Gastrocnemius medialis (tissue), 4 donors: Measurements from ENCODE around the gene N4BP2. TPM values are rescaled to one million over a fixed set of nuclear protein-coding genes. Genes with fewer than 3 reads are reported as not detected.
"Not testable (repeated sequence)": the region's sequence is repeated elsewhere in the genome, so short reads cannot be mapped to it uniquely, and the experiment has no call there.

Source experiments
- ATAC-seq, 2 donors: fragments of 150-250 bp; one replicate each; pipeline ENCODE4 v1.9.1; 2016
- DNase-seq, 2 donors: peaks; one replicate each; pipeline ENCODE4 v3.0.0-alpha.2; 2019
- H3K27ac ChIP-seq, 4 donors: fragments of 200-600 bp; sonication (generic); 1 replicate in 1 of 4; 2 replicates in 3 of 4; pipeline ENCODE4 v1.5.1; 2016 to 2018; ENCODE audit warnings: mild to moderate bottlenecking in 2 of 4, moderate library complexity in 1 of 4
- H3K27me3 ChIP-seq, 3 donors: fragments of 200-600 bp; sonication (generic) in 2 of 3; 1 replicate in 1 of 3; 2 replicates in 2 of 3; pipeline versions ENCODE4 v1.5.1 to v1.6.0; 2016 to 2019; ENCODE audit warnings: mild to moderate bottlenecking in 1 of 3, moderate library complexity in 1 of 3
- H3K36me3 ChIP-seq, 2 donors: fragments of 200-600 bp; sonication (generic) in 1 of 2; one replicate each; pipeline ENCODE4 v1.5.1; 2017 to 2018
- H3K4me1 ChIP-seq, 2 donors: fragments of 200-600 bp; sonication (generic) in 1 of 2; one replicate each; pipeline ENCODE4 v1.5.1; 2016 to 2017; ENCODE audit warnings: mild to moderate bottlenecking in 2 of 2
- H3K4me3 ChIP-seq, 4 donors: fragments of 200-600 bp; sonication (generic) in 3 of 4; 1 replicate in 1 of 4; 2 replicates in 3 of 4; pipeline ENCODE4 v1.5.1; 2016 to 2019; ENCODE audit warnings: mild to moderate bottlenecking in 2 of 4
- H3K9me3 ChIP-seq, 3 donors: fragments of 200-600 bp; sonication (generic) in 2 of 3; 1 replicate in 1 of 3; 2 replicates in 2 of 3; pipeline ENCODE4 v1.5.1; 2016 to 2019
- POLR2A ChIP-seq, 2 donors: fragments of 450-650 bp; IDR thresholded peaks; one replicate each; pipeline ENCODE4 v1.6.1; 2017; ENCODE audit warnings: antibody characterized with exemption in 2 of 2, mild to moderate bottlenecking in 2 of 2, moderate library complexity in 2 of 2
- in situ Hi-C, 4 donors: fragments of 200-750 bp; cut with MboI; loops; one replicate each; pipeline versions ENCODE4 v1.15.0 to v1.8.0; 2017; ENCODE audit warnings: low sequenced_read_pairs in 4 of 4
- intact Hi-C: fragments of 100-400 bp; cut with DNase I; formaldehyde crosslinking; loops from one replicate; pipeline ENCODE4 v1.15.1; 2023; ENCODE audit warnings: low total_unique reads
- total RNA-seq, 4 donors: library from RNA; depleted of rRNA; stranded (reverse); fragments of >200 nt; gene quantifications; one replicate each; pipeline versions ENCODE4 v1.1.0 to v1.2.3, GENCODE V29; 2016
- TF ChIP-seq, protein P1 (sequence below), 5 experiments: fragments of 450-650 bp in 3 of 5; fragments of 200-600 bp in 2 of 5; sonication (generic) in 2 of 5; IDR thresholded peaks in 4 of 5; conservative IDR thresholded peaks in 1 of 5; 1 replicate in 4 of 5; 2 replicates in 1 of 5; pipeline ENCODE4 v1.5.1; 2016 to 2019; ENCODE audit warnings: antibody characterized with exemption in 5 of 5, mild to moderate bottlenecking in 3 of 5, moderate library complexity in 3 of 5

The N4BP2 gene
- total RNA-seq, 4 donors from 2014 or later: 1.3 to 7.0 (median 3.3) TPM

DNA sequence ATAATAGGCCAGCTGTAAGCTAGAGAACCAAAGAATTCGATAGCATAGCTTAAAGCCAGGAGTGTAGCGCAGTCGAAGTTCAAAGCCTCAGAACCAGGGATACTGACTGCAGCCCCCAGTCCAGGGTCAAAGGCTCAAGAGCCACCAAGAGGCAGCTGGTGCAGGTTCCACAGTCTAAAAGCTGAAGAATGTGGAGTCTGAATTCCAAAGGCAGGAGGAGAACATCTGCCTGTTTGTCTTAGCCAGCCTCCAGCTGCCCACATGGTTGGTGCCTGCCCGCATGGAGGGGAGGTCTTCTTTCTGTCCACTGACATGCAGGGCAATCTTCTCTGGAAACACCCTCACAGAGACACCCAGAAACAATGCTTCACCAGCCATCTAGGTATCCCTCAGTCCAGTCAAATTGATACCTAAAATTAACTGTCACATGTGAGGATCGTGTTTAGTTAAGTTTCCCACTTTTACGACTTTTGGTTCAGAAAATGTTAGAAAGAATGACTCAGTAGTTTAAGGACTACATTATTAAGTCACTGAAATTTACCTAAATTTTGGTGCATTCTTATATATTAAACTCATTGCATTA lies 87.4 kb downstream of the N4BP2 start:
- intact Hi-C loops: no loop called here
- DNase-seq (no peak), ATAC-seq (no peak)
- in situ Hi-C loops: no loop called here
- Histone ChIP-seq H3K27me3 (no peaks in the 10 kb centered on the region), H3K4me1 (no peaks in the 10 kb centered on the region), H3K4me3 (no peak overlapping the region), H3K9me3 (no peaks in the 10 kb centered on the region), H3K36me3 (no peaks in the 10 kb centered on the region), H3K27ac (no peak overlapping the region)
- no peak for TF ChIP-seq POLR2A (IDR thresholded peaks at IDR 0.05)
- TF ChIP-seq, protein P1, sequence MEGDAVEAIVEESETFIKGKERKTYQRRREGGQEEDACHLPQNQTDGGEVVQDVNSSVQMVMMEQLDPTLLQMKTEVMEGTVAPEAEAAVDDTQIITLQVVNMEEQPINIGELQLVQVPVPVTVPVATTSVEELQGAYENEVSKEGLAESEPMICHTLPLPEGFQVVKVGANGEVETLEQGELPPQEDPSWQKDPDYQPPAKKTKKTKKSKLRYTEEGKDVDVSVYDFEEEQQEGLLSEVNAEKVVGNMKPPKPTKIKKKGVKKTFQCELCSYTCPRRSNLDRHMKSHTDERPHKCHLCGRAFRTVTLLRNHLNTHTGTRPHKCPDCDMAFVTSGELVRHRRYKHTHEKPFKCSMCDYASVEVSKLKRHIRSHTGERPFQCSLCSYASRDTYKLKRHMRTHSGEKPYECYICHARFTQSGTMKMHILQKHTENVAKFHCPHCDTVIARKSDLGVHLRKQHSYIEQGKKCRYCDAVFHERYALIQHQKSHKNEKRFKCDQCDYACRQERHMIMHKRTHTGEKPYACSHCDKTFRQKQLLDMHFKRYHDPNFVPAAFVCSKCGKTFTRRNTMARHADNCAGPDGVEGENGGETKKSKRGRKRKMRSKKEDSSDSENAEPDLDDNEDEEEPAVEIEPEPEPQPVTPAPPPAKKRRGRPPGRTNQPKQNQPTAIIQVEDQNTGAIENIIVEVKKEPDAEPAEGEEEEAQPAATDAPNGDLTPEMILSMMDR (IDR thresholded peaks at IDR 0.05 in 4 of 5, conservative IDR thresholded peaks at IDR 0.05 in 1 of 5): no peak

DNA sequence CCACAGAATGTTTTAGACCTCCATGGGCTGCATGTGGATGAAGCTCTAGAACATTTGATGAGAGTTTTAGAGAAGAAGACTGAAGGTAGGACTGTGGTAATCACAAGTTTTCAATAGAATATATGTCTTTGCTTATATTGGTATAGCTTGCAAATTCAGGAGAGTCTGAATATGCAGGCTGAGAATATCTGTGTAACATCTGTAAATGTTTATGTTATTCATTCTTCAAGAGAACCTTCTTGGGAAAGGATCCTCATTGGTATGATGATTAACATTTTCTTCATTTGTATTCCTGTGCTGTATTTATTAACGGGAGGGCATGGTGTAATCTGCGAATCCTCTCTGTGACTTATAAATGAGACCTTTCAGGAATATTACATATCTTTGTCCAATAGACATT lies 88.1 kb downstream of the N4BP2 start:
- intact Hi-C loops: no loop called here

DNA sequence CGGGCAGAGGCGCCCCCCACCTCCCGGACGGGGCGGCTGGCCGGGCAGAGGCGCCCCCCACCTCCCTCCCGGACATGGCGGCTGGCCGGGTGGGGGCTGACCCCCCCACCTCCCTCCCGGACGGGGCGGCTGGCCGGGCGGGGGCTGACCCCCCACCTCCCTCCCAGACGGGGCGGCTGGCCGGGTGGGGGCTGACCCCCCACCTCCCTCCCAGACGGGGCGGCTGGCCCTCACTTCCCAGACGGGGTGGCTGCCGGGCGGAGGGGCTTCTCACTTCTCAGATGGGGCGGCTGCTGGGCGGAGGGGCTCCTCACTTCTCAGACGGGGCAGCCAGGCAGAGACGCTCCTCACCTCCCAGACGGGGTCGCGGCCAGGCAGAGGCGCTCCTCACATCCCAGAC lies 90.8 kb downstream of the N4BP2 start:
- H3K9me3 ChIP-seq, H3K27me3 ChIP-seq, H3K4me1 ChIP-seq, H3K36me3 ChIP-seq, H3K4me3 ChIP-seq, DNase-seq, intact Hi-C loops, ATAC-seq, H3K27ac ChIP-seq: not testable (repeated sequence)
- in situ Hi-C loops: loop anchor here in 1 of 4 donors (5.0 kb wide), 1 partner anchor 165 kb away; no protein-coding TSS in a partner anchor

More for the DNA sequence above, 88.1 kb downstream of the N4BP2 start:
- H3K4me1 ChIP-seq: no peaks in the 10 kb centered on the region
- TF ChIP-seq POLR2A (IDR thresholded peaks at IDR 0.05): no peak
- TF ChIP-seq, protein P1 (IDR thresholded peaks at IDR 0.05 in 4 of 5, conservative IDR thresholded peaks at IDR 0.05 in 1 of 5): no peak
- no peaks in the 10 kb centered on the region for H3K27me3 ChIP-seq
- no peak overlapping the region for H3K4me3 ChIP-seq
- ATAC-seq: no peak
- in situ Hi-C loops: loop anchor here in 1 of 4 donors (5.0 kb wide), 1 partner anchor 168 kb away; no protein-coding TSS in a partner anchor
- DNase-seq: no peak
- no peaks in the 10 kb centered on the region for H3K9me3 ChIP-seq
- H3K27ac ChIP-seq: no peak overlapping the region
- H3K36me3 ChIP-seq: no peaks in the 10 kb centered on the region

DNA sequence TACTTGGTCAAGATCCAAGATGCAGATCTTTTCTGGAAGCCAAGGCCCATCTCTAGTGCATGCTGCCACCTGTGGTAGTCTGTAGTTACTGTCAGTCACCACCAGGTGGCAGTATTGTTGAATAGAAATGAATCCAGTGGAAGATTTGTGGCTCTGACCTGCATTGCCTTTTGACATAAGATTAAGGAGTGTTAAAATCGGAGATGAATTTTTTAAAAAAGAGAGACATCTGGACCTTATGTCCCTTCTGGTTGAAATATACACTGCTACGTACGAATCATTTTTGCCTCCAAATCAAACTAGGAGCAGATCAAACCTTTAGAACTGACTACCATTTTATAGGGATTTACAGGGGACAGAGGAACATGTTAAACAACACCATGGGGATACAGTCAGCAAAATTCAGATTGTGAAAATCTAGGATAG lies 93.3 kb downstream of the N4BP2 start:
- intact Hi-C loops (loop anchor here (1.0 kb wide), 1 partner anchor 159 kb away; no protein-coding TSS in a partner anchor), in situ Hi-C loops (loop anchor here in 2 of 4 donors (5.0 kb wide), 1 partner anchor 162 kb away; no protein-coding TSS in a partner anchor)
- no peak overlapping the region for H3K27ac ChIP-seq
- H3K27me3 ChIP-seq: no peaks in the 10 kb centered on the region
- H3K9me3 ChIP-seq: no peaks in the 10 kb centered on the region
- no peaks in the 10 kb centered on the region for H3K36me3 ChIP-seq
- no peak overlapping the region for H3K4me3 ChIP-seq
- no peaks in the 10 kb centered on the region for H3K4me1 ChIP-seq
- TF ChIP-seq, protein P1 (IDR thresholded peaks at IDR 0.05 in 4 of 5, conservative IDR thresholded peaks at IDR 0.05 in 1 of 5): peak; percentile 63 to 83 (median 69)
- no peak for TF ChIP-seq POLR2A (IDR thresholded peaks at IDR 0.05)
- DNase-seq (peak in 1 of 2 donors; percentile 40), ATAC-seq (no peak)

DNA sequence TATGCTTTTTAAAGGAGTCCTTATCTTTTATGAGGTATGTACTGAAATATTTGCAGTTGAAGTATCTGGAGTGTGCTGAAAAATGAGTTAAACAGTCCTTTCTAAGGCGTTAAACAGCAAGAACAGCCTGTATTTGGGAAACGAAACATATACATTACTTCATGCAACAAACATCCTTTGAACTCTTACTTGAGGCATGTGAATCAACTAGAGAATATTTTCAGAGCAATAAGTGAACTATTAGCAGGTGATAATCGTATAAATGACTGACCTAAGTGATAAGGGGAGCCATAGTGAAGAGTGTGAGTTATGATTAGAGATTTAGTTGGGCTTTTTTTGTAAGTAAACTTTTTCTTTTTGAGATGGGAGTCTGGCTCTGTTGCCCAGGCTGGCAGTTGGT lies 94.3 kb downstream of the N4BP2 start:
- no peaks in the 10 kb centered on the region for H3K9me3 ChIP-seq
- no peak for TF ChIP-seq POLR2A (IDR thresholded peaks at IDR 0.05)
- TF ChIP-seq, protein P1 (IDR thresholded peaks at IDR 0.05 in 4 of 5, conservative IDR thresholded peaks at IDR 0.05 in 1 of 5): no peak
- intact Hi-C loops (loop anchor here (1.0 kb wide), 1 partner anchor 158 kb away; no protein-coding TSS in a partner anchor), in situ Hi-C loops (loop anchor here in 1 of 4 donors (5.0 kb wide), 1 partner anchor 161 kb away; no protein-coding TSS in a partner anchor)
- H3K27ac ChIP-seq: no peak overlapping the region
- no peak overlapping the region for H3K4me3 ChIP-seq
- ATAC-seq (no peak), DNase-seq (no peak)
- no peaks in the 10 kb centered on the region for H3K27me3 ChIP-seq
- H3K36me3 ChIP-seq: no peaks in the 10 kb centered on the region
- no peaks in the 10 kb centered on the region for H3K4me1 ChIP-seq
